AG08396 (cell line): ENCODE results near the gene NGLY1.

Experiments
- DNase-seq: peaks from one replicate; pipeline ENCODE4 v3.0.0; 2012; ENCODE audit warnings: low spot score, mixed read lengths

NGLY1 gene, protein sequence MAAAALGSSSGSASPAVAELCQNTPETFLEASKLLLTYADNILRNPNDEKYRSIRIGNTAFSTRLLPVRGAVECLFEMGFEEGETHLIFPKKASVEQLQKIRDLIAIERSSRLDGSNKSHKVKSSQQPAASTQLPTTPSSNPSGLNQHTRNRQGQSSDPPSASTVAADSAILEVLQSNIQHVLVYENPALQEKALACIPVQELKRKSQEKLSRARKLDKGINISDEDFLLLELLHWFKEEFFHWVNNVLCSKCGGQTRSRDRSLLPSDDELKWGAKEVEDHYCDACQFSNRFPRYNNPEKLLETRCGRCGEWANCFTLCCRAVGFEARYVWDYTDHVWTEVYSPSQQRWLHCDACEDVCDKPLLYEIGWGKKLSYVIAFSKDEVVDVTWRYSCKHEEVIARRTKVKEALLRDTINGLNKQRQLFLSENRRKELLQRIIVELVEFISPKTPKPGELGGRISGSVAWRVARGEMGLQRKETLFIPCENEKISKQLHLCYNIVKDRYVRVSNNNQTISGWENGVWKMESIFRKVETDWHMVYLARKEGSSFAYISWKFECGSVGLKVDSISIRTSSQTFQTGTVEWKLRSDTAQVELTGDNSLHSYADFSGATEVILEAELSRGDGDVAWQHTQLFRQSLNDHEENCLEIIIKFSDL

DNA sequence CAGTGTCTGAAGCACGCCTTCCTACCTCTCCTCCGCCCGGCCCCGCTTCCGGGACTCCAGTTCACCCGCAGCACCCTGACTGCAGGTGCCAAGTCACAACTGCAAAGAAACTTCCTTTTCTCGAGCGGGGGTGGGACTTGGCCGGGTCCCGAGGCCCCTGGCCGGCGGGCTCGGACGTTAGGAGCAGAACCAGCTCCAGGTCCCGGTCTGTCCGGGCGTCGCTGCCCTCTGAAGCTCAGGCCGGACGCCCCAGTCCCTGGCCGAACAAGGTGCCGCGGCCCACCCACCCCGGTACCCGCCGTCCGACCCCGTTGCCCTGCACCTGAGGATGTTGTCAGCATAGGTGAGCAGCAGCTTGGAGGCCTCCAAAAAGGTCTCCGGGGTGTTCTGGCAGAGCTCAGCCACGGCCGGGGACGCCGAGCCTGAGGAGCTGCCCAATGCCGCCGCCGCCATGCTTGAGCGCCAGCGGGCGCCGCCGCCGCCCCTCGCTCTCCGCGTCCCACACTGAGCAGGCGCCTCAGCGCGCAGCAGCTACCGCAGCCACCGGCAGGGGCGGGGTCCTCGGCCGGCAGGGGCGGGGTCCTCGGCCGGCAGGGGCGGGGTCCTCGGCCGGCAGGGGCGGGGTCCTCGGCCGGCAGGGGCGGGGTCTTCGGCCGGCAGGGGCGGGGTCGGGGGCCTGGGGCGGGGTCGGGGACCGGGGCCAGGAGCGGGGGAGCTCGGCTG lies at the start of gene NGLY1:
TSS of gene NGLY1 (minus strand) at position 506 of the 723 bp plus-strand sequence. CDS start at position 453, 53 bp downstream.
- peak; percentile 94 for DNase-seq

DNA sequence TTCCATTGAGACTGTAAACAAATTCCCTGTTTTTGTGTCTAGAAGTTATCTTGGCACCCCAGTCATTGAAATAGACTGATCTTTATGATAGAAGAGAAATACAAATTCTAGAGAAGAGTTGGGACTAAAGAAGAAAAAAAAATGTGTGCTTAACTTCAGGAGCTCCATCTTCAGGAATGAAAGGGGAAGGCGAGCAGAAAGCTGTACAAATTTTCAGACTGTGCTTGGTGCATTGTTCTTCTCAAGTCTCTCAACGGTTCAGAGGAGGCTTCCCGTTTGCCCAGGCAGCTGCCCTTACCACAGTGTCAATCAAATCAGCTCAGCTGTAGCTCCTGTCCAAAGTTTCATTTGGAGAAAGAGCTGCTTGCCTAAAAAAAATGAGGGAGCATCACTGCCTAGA lies 48.3 kb upstream of the NGLY1 start:
- DNase-seq = no peak

DNA sequence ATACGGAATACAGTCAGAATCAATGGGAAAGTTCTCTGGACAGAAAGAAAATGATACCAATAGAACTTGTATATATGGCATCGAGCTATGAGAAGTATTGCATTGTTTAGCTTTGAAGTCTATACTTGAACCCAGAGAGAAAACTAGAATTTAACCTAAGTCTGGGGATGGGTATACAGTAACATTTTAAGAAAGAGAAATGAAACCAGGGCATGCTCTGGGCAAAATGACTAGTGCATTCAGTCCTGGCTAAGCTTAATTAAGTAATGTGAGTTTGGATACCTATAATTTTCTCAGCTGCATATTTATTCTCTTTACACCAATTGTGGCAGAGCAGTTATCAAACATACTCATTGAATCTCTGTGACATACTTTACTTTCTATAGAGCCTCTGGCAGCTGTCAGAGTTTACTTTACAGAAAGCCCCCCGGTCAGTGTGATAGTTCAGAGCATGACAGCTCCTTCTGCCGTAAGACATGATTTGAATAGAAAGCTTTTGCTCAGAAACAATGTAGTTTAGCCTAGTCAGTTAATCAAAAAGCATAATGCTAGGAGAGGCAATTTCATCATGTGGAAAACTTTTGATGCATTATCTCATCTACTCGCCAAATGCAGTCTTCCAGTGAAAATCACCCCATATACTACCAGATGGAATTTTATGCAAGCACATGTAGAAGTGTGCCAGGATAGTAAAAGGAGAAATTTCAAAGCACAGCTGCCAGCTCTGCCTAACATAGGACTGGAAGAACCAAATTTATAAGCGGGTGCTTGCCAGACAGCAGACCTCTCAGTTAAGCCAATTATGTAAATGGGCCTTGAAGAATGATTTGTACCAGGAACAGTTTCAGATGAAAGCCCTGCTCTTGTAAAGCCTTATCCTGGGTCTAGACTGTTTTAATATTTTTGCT lies 47.4 kb upstream of the NGLY1 start:
- no peak for DNase-seq

DNA sequence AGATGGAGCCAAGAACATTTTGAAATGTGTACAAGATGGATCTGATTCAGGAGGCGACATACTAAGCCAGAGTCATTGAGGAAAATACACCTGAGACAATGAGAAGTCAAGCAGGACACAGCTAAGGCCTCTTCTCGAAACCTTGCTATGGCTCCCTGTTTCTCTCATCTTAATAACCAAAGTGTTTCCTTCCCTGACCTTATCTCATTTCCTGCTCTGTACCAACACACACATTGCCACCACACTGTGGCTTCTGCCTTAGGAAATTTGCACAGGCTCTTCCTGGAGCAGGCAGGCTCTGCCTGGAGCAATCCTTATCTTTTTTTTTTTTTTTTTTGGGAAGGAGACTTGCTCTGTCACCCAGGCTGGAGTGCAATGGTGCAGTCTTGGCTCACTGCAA lies 43.3 kb upstream of the NGLY1 start:
- DNase-seq = no peak

DNA sequence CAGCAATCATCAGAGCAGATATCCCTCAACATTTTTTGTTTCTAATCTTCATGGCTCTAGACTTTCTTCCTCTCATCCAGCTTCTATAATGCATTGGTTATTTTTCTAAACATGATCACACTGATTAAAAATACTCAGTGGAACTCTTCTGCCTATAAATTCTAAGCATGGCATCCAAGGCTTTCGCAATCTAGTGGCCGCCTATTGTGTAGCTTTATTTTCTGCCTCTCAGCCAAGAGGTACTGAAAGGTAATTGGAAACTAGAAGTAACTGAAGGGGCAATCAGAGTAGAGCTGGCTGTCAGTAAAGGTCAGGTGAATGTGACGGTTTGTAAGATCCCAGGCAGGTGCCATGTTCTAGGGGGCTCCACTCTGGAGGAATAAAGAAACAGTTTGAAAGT lies 40.1 kb upstream of the NGLY1 start:
- DNase-seq = no peak

DNA sequence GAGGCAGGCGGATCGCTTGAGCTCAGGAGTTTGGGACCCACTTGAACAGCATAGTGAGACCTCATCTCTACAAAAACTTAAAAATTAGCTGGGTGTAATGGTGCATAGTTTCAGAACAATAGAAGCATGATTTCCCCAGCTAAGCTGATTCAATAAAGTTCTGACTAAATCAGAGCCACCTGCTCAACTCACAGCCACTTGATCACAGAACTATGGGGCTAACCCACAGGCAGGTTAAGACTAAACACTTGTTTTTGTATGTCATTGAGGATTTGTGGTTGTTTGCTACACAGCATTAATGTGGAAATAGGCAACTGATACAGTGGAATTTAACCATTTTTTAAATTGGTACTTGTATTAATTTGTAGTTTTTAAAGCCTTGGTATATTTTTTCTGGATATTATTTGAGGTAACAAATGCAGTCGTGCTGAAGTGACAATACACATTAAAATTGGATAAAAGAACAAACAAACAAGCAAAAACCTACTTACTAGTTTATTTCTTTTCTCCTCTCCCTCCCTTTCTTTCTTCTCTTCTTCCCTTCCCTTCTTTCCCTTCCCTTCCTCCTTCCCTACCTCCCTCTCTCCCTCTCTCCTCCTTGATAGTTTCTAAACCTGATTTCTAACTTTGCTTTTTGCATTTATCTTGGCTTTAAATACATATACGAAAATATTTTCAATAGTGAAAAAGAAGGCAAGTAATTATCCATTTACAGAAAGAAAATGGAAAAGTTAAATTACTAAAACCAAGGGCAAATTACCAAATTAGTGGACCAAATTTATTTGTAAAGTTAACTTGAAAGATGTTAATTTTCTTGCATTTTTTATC lies 38.7 kb upstream of the NGLY1 start:
- DNase-seq = no peak

DNA sequence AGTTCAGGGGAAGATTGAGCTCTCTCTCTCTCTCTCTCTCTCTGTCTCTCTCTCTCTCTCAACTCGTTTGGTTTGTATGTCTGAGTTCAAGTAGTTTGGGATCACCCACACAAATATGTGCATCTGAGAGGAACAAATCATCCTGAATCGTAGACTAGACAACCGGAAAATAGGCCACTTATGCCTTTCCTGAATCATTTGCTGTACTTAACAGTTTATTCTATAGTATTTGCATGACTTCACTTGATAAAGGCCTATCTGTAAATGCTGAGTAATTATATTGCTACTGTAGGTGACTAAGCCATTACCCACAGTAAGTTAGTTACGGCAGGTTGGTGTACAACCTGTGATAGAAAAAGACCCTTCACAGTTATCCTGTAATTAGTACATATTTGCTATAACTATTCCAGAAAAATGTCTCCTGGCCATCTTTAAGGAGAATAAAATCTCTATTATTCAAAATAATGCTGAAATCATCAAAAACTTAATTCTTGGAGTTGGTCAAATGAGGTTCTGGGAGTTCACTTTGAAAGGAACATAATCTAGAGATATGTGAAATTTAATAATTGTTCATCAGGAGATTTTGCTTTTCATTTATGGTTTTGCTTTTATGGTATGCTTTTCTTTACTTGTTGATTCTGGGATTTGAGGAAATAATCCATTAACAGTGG lies 37.7 kb upstream of the NGLY1 start:
- DNase-seq = no peak

DNA sequence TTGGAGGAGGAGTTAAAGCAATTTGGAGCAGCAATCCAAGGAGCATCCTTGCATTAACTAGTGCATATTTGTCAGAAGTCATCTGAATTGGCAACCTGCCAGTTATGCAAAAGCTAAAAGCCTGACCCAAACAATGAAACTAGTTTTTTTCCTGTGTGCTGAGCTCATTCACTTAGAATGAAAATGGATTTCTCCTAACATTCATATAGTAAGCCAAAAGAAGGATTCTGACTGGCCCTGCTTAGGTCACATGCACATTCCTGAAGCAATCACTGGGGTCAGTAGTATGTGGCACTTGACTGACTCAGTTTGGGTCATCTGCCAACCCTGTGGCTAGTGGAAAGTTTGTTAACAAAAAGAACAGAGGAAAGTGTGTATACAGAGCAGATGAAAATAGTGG lies 37.1 kb upstream of the NGLY1 start:
- peak; percentile 82 for DNase-seq

DNA sequence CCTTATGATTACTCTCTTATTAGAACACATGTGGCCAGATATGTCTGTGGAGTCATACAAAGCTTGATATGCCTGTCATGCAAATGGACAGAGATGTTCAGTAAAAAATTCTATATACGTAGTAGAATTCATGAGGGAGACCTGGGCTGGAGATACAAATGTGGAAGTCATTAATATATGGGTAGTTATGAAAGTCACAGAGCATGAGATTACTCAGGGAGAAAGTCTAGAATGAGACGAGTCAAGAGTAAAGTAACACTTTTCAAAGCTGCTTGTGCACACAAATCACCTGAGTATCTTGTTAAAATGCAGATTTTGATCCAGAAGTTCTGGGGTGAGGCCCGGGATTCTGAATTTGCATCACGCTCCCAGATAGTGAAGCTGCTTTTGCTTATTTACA lies 35.1 kb upstream of the NGLY1 start:
- DNase-seq = no peak

DNA sequence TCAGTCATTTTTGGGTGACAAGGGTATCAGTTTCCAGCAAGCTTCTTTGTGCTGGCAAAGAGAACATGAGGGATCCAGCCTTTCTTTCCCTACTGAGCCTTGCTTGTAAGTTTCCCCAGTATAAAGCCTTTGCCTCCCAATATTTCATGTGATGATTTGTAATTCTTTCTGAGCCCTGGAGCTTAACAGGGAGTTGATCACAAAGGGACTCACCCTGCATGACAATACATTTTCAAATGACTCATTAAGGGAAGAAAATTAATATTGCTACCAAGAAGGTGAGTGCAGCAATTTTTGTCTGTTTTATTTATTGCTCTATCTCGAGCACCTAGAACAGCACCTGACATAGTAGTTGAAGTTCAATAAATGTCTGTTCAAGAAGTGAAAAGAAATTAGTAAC lies 34.4 kb upstream of the NGLY1 start:
- no peak for DNase-seq

DNA sequence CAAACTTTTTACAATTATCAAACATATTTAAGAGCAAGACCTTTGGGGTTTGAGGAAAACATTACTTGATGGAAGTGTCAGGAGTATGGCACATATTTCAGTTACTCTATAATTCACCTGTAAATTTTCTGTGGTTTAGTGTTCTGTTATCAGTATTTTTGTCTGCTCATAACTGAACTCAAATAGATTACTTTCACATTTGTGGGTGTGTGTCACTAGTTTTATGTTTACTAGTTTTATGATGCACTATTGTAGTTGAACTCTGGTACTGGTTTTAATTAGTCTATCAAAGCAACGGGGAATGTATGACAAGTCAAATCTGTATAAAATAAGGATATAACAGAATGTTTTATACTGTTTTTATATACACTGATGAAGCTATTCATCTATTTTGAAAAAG lies 33.9 kb upstream of the NGLY1 start:
- DNase-seq = no peak

DNA sequence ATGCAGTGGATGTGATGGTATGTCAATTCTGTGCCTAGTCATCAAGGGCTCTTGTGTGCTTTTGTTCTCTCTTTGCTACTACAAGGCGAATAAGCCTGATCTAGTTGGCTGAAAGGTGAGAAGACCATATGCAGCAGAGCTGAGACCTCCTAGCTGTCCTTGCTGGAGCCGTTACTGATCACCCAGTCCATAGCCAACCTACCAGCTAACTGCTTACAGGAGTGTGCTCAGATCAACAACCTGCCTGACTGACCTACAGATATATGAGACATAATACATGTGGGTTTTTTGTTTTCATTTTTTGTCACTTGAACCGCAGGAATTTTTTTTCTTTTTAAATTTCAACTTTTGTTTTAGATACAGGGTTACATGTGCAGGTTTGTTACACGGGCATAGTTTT lies 29.4 kb upstream of the NGLY1 start:
- DNase-seq = no peak

DNA sequence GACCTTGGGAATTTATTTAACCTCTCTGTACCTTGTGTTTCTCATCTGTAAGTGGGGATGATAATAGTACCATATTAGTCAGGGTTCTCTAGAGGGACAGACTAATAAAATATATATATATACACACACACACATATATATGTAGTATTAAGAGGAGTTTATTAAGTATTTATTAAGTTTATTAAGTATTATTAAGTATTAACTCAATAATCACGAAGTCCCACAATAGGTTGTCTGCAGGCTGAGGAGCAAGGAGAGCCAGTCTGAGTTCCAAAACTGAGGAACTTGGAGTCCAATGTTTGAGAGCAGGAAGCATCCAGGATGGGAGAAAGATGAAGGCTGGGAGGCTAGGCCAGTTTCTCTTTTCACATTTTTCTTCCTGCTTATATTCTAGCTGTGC lies 21.4 kb upstream of the NGLY1 start:
- DNase-seq = no peak

DNA sequence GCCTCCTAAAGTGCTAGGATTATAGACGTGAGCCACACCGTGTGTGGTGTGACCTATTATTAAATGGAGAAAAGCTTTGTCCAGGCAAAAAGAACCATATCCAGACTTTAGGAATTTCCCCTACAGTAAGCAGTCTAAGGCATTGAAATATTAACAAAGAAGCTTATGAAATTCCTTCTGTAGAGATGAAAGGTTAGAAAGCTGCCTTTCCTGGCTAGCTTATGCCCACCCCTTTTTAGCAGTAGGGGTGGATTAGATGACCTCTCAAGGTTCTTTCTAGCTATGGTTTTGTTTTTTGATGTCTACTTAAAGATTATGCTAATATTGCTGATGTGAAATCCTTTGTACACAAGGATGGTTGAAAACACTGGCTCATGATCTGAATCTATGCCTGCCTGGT lies 20.6 kb upstream of the NGLY1 start:
- DNase-seq = no peak

DNA sequence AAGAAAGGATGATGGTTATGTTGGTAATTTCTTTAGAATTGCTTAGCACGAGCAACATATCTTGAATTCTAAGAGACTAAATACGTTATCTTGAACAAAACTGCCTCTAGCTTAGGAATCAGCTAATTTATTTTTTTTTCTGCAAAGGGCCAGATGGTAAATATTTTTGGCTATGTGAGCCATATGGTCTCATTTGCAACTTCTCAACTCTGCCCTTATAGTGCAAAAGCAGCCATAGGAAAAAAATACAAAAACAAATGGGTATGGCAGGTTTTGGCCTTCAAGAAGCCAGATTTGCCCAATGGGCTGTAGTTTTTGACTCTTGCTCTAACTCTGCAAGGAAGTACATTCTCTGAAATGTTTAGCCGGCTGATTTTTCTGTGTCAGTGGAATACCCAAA lies 18.5 kb upstream of the NGLY1 start:
- DNase-seq = no peak

DNA sequence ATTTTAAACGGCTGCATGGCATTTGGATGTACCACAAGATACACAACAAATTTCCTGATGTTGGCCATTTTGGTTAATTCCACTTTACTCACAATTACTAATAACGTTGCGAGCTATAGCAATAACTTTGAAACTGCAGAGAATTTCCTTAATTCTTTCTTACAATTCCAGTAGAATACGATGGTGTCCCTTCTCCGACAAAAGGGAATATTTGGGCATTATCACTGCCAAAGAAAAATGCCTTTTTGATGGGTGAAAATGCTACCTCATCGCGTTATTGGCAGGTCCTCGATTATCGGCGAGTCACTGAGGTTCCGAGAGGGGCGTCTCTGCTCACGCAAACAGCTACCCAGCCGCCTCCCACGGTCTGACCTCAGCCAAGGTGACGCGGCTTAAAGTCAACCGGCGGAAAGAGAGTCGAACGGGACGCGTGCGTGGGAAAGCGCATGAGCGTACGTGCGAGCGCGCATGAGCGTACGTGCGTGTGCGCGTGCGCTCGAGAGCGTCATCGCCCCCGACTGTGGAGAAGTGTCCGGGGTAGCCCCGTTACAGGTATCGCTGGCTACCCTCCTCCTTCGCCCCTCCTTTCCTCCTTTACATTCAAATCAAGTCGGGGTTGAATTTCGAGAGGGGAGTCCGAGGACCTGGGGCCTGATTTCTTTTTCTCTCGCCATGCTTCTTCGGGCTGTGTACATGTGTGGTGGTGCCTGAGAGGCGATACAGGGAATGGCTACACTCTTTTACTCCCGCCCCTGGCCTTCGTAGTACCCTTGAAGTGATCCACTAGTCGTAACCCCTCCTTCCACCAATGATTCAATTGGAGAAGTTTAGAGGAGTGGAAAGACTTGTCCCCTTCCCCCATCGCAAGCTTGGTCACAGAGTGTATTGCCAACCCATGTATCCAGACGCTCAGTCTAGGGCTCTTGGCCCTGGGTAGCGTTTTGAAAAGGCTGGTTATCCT lies 6.6 kb upstream of the NGLY1 start, which contains the start of gene OXSM:
TSS of gene OXSM (plus strand) at position 495 of the 961 bp plus-strand sequence. CDS start 931 bp downstream, outside the sequence.
- peak; percentile 91 for DNase-seq

DNA sequence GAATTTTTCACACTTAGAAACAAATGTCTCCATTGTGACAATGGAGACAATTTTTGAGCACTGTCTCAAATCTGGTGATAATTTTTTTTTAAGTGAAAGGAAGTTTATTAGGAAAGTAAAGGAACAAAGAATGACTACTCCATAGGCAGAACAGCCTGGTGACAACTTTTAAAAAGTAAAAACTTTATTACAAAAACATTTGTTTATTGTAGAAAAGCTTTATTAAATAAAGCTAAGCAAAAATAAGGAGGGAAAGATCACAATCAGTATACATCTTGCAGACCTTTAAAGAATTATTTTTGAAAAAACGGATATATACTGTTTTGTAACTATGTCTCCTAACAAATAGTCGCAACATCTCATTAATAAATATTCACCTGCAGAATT lies 6.0 kb upstream of the NGLY1 start:
- DNase-seq = no peak

DNA sequence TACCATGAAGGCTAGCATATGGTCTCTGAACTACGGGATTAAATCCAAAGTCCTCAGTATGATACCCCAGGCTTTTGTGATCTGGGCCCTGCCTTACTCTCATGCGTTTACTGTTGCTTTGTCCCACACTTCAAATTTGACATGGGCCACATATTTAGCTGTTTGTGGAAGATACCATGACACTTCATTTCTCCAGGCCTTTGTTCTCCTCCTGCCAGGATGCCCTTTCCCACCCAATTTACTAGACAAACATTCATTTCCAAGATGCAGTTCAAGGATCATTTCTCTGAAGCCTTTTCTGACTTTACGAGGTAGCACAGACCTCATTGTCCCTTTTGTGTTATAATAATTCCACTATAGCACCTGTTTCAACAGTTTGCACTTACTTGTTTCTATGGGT lies 4.4 kb upstream of the NGLY1 start:
- no peak for DNase-seq

DNA sequence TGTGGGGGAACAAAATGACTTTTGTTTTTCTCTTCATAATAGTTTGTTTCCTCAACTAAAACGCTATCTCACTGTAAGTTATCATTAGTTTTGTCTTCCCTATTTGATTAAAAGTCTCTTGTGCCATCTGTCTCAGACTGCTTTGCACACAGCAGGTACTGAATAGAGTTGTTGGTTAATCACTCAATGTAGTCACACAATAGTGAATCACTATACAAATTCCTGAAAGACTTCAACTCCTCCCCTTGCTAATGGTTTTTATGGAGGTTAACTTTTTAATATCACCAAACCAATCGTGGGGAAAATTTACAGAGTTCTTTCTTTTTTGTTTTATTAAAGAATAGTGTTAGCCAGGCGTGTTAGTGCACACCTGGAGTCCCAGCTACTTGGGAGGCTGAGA lies 2.6 kb upstream of the NGLY1 start:
- DNase-seq = no peak
